Spleen (tissue), 7 donors: ENCODE results near the gene PAIP2B.

Source experiments
- CTCF ChIP-seq, 11 experiments: fragments of 200-600 bp in 7 of 11; fragments of 450-650 bp in 4 of 11; sonication (generic) in 4 of 11; IDR thresholded peaks in 8 of 11; conservative IDR thresholded peaks in 3 of 11; 1 replicate in 7 of 11; 2 replicates in 4 of 11; pipeline versions ENCODE4 v1.4.0 to v1.8.0; 2016 to 2021; ENCODE audit warnings: antibody characterized with exemption in 11 of 11, inconsistent platforms in 4 of 11, mild to moderate bottlenecking in 1 of 11
- POLR2AphosphoS5 ChIP-seq, 3 donors: sonication (generic); formaldehyde crosslinking; IDR thresholded peaks; one replicate each; pipeline ENCODE4 v1.5.1; 2017; ENCODE audit warnings: antibody characterized with exemption in 3 of 3
- donor health status: DM: no; HTN: no; CAD: no; lungs with moderate emphysema.
- donor health status: DM: no; HTN: no; CAD: no.
- donor health status: DM: no; HTN: no; CAD: no.

DNA sequence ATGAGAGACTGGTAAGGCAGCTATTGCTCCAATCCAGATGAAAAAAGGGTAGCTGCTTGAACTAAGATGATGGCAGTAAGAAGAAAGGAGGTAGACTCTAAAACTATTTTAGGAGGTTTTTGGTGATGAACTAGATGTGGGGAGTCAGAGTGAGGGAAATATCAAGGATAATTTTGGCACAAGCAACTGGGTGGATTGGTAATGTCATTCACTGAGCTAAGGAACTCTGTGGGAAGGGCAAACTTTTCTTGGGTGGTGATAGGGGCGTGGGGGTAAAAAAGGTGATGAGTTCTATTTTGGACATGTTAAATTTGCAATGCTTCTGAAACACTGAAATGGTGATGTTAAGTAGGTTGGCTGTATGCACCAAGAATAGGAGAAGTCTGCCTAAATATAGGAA lies 19.3 kb downstream of the PAIP2B start:
- TF ChIP-seq CTCF (IDR thresholded peaks at IDR 0.05 in 8 of 11, conservative IDR thresholded peaks at IDR 0.05 in 3 of 11) (no peak), POLR2AphosphoS5 (IDR thresholded peaks at IDR 0.05) (no peak)
